ENCODE results near the gene AHDC1.

AHDC1 gene

DNA sequence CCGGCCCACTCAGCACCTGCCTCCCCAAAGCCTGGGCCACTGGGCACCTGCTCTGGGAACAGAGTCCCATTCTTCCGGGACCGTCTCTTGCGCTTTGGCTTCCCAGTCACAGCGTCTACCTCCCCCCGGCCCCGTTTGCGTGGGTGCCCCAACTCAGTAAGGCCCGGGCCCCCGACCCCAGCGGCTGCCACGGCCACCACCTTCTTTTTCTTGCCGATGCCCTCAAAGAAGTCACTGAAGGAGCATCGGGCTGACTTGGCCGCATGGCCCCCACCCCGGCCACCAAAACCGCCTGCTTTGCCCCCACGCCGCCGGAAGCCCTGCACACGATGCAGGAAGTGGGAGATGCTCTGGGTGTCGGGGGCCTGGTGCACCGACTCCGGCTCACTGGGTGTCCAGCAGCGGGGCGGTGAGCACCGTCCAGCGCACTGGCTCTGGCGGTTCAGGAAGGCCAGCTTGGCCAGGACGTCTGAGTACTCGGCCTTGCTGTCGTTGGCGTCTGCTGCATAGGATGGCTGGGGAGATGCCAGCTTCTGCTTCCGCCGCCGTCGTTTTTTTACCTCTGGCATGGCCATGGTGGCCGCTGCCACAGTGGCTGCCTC, 54.0 kb downstream of the AHDC1 start:
- no peak overlapping the region for H3K4me3 ChIP-seq (ENCODE audit: low read depth, low read length)
- TF ChIP-seq ZNF514 (tag by site-specific recombination; IDR thresholded peaks at IDR 0.05) (no peak), ZSCAN16 (tag by site-specific recombination; IDR thresholded peaks at IDR 0.05) (no peak), ZNF600 (tag by site-specific recombination; IDR thresholded peaks at IDR 0.05) (no peak), ZNF266 (tag by site-specific recombination; IDR thresholded peaks at IDR 0.05; ENCODE audit: low read depth) (no peak), KLF8 (tag by site-specific recombination; IDR thresholded peaks at IDR 0.05) (no peak), ZNF707 (tag by site-specific recombination; IDR thresholded peaks at IDR 0.05) (no peak), ZNF747 (tag by site-specific recombination; IDR thresholded peaks at IDR 0.05) (no peak), ZNF426 (tag by site-specific recombination; IDR thresholded peaks at IDR 0.05) (no peak), ZNF555 (tag by site-specific recombination; conservative IDR thresholded peaks at IDR 0.05) (no peak), ZNF16 (tag by site-specific recombination; IDR thresholded peaks at IDR 0.05; ENCODE audit: low read depth) (no peak)
- TF ChIP-seq, protein P1, sequence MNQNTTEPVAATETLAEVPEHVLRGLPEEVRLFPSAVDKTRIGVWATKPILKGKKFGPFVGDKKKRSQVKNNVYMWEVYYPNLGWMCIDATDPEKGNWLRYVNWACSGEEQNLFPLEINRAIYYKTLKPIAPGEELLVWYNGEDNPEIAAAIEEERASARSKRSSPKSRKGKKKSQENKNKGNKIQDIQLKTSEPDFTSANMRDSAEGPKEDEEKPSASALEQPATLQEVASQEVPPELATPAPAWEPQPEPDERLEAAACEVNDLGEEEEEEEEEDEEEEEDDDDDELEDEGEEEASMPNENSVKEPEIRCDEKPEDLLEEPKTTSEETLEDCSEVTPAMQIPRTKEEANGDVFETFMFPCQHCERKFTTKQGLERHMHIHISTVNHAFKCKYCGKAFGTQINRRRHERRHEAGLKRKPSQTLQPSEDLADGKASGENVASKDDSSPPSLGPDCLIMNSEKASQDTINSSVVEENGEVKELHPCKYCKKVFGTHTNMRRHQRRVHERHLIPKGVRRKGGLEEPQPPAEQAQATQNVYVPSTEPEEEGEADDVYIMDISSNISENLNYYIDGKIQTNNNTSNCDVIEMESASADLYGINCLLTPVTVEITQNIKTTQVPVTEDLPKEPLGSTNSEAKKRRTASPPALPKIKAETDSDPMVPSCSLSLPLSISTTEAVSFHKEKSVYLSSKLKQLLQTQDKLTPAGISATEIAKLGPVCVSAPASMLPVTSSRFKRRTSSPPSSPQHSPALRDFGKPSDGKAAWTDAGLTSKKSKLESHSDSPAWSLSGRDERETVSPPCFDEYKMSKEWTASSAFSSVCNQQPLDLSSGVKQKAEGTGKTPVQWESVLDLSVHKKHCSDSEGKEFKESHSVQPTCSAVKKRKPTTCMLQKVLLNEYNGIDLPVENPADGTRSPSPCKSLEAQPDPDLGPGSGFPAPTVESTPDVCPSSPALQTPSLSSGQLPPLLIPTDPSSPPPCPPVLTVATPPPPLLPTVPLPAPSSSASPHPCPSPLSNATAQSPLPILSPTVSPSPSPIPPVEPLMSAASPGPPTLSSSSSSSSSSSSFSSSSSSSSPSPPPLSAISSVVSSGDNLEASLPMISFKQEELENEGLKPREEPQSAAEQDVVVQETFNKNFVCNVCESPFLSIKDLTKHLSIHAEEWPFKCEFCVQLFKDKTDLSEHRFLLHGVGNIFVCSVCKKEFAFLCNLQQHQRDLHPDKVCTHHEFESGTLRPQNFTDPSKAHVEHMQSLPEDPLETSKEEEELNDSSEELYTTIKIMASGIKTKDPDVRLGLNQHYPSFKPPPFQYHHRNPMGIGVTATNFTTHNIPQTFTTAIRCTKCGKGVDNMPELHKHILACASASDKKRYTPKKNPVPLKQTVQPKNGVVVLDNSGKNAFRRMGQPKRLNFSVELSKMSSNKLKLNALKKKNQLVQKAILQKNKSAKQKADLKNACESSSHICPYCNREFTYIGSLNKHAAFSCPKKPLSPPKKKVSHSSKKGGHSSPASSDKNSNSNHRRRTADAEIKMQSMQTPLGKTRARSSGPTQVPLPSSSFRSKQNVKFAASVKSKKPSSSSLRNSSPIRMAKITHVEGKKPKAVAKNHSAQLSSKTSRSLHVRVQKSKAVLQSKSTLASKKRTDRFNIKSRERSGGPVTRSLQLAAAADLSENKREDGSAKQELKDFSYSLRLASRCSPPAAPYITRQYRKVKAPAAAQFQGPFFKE (tag by site-specific recombination; IDR thresholded peaks at IDR 0.05; ENCODE audit: borderline replicate concordance) = no peak
- peaks cover 0 to 80% of the 10 kb centered on the region in 2 experiments; a peak in 2 of 3 replicates for H3K36me3 ChIP-seq (ENCODE audit: control insufficient read depth in 2 of 2, insufficient read depth in 1 of 2, low read length in 2 of 2)
- CTCF ChIA-PET = interaction anchor here (0.7 kb wide), 1 partner anchor 58 kb away, joined by 3 read pairs; no protein-coding TSS in a partner anchor
- no peak overlapping the region for H3K27ac ChIP-seq (ENCODE audit: extremely low read depth, low read depth, low read length)
- H3K4me1 ChIP-seq (ENCODE audit: control insufficient read depth, insufficient read depth, low read length) = no peaks in the 10 kb centered on the region
- POLR2A ChIA-PET = no interaction called here
- no peaks in the 10 kb centered on the region for H3K9me3 ChIP-seq (ENCODE audit: control insufficient read depth, insufficient read depth, low read depth, low read length)

GRCh38 chr1:27548858-27549719, 54.9 kb downstream of the AHDC1 start:
- ChIA-PET CTCF (interaction anchor here (0.7 to 1.1 kb wide), 2 partner anchors 8 to 59 kb away, joined by 3 to 4 read pairs; no protein-coding TSS in a partner anchor), POLR2A (interaction anchor here (0.6 kb wide), 1 partner anchor 539 kb away, joined by 3 read pairs; no protein-coding TSS in a partner anchor)
- Histone ChIP-seq H3K4me1 (ENCODE audit: control insufficient read depth, insufficient read depth, low read length) (no peaks in the 10 kb centered on the region), H3K36me3 (ENCODE audit: control insufficient read depth in 2 of 2, insufficient read depth in 1 of 2, low read length in 2 of 2) (peaks cover 0 to 77% of the 10 kb centered on the region in 2 experiments; a peak in 2 of 3 replicates), H3K27ac (ENCODE audit: extremely low read depth, low read depth, low read length) (no peak overlapping the region), H3K4me3 (ENCODE audit: low read depth, low read length) (no peak overlapping the region), H3K9me3 (ENCODE audit: control insufficient read depth, insufficient read depth, low read depth, low read length) (no peaks in the 10 kb centered on the region)
- TF ChIP-seq, protein P2, sequence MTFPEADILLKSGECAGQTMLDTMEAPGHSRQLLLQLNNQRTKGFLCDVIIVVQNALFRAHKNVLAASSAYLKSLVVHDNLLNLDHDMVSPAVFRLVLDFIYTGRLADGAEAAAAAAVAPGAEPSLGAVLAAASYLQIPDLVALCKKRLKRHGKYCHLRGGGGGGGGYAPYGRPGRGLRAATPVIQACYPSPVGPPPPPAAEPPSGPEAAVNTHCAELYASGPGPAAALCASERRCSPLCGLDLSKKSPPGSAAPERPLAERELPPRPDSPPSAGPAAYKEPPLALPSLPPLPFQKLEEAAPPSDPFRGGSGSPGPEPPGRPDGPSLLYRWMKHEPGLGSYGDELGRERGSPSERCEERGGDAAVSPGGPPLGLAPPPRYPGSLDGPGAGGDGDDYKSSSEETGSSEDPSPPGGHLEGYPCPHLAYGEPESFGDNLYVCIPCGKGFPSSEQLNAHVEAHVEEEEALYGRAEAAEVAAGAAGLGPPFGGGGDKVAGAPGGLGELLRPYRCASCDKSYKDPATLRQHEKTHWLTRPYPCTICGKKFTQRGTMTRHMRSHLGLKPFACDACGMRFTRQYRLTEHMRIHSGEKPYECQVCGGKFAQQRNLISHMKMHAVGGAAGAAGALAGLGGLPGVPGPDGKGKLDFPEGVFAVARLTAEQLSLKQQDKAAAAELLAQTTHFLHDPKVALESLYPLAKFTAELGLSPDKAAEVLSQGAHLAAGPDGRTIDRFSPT (tag by site-specific recombination; IDR thresholded peaks at IDR 0.05) = 0 out of 2 replicates have a peak, but pooled peaks have one; percentile 21
- TF ChIP-seq ATF2 (tag by site-specific recombination; IDR thresholded peaks at IDR 0.05; ENCODE audit: low read depth) (no peak), ZFHX2 (tag by site-specific recombination; conservative IDR thresholded peaks at IDR 0.05) (peak; percentile 36; the same call in 1 of the 2 replicates), OSR2 (tag by site-specific recombination; IDR thresholded peaks at IDR 0.05) (no peak), ZNF350 (tag by site-specific recombination; IDR thresholded peaks at IDR 0.05) (no peak), EGR2 (tag by site-specific recombination; IDR thresholded peaks at IDR 0.05; ENCODE audit: low read depth) (0 out of 2 replicates have a peak, but pooled peaks have one; percentile 34), GLI4 (tag by site-specific recombination; IDR thresholded peaks at IDR 0.05) (no peak), ZNF19 (tag by site-specific recombination; IDR thresholded peaks at IDR 0.05; ENCODE audit: low read depth) (no peak)
- TF ChIP-seq, protein P3, sequence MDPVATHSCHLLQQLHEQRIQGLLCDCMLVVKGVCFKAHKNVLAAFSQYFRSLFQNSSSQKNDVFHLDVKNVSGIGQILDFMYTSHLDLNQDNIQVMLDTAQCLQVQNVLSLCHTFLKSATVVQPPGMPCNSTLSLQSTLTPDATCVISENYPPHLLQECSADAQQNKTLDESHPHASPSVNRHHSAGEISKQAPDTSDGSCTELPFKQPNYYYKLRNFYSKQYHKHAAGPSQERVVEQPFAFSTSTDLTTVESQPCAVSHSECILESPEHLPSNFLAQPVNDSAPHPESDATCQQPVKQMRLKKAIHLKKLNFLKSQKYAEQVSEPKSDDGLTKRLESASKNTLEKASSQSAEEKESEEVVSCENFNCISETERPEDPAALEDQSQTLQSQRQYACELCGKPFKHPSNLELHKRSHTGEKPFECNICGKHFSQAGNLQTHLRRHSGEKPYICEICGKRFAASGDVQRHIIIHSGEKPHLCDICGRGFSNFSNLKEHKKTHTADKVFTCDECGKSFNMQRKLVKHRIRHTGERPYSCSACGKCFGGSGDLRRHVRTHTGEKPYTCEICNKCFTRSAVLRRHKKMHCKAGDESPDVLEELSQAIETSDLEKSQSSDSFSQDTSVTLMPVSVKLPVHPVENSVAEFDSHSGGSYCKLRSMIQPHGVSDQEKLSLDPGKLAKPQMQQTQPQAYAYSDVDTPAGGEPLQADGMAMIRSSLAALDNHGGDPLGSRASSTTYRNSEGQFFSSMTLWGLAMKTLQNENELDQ (tag by site-specific recombination; IDR thresholded peaks at IDR 0.05; ENCODE audit: low read depth) = no peak
